22Rv1 (cell line): ENCODE data around the gene LYL1.
A peak's percentile ranks its signal among the peaks of the same experiment; 100 is the strongest.

Source experiments
- H3K27ac ChIP-seq: fragments of 450-650 bp; 2 replicates; pipeline ENCODE4 v1.5.1; 2017
- CTCF ChIP-seq: fragments of 450-650 bp; IDR thresholded peaks from 2 replicates; pipeline ENCODE4 v1.5.1; 2017; ENCODE audit warnings: mild to moderate bottlenecking
- ZFX ChIP-seq: fragments of 450-650 bp; IDR thresholded peaks from 2 replicates; pipeline ENCODE4 v1.6.1; 2017; ENCODE audit warnings: antibody characterized with exemption, borderline replicate concordance

LYL1 gene

GRCh38 chr19:13082192-13083007 is 20.3 kb downstream of the LYL1 start:
- TF ChIP-seq CTCF (no peak; the same call in 1 of the 2 replicates), ZFX (no peak)
- 0 out of 2 replicates have a peak overlapping the region, but pooled peaks have one; percentile 4 for H3K27ac ChIP-seq

DNA sequence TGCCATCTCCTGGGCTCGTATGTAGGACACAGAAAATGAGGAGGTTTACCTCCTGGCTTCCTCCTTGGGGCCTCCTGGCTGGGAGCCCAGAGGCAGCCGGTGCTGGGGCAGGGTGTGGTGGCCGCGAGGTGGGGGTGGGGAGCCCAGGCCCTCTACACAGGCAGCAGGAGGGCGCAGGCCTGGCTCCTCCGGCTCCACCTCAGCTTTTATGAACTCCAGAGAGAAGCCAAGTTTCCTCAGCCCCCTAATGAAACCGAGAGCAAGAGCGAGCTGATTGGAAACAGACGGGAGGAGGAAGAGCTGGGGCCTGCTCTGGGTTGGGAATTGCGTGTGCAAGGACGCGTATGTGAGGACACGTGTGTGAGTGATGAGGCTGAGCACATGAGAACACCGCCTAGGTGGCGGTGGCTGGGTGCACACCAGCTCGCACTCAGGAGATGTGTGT is 23.1 kb downstream of the LYL1 start:
- peak overlapping the region; percentile 17 for H3K27ac ChIP-seq
- TF ChIP-seq ZFX (no peak), CTCF (no peak)

GRCh38 chr19:13078897-13079541 is 23.6 kb downstream of the LYL1 start:
- H3K27ac ChIP-seq, result peak overlapping the region; percentile 17; the same call in 1 of the 2 replicates
- TF ChIP-seq CTCF (no peak), ZFX (no peak)

GRCh38 chr19:13078381-13078780 is 24.3 kb downstream of the LYL1 start:
- TF ChIP-seq ZFX (no peak), CTCF (no peak)
- H3K27ac ChIP-seq, result peak overlapping the region; percentile 17; the same call in 1 of the 2 replicates

GRCh38 chr19:13077240-13077639 is 25.4 kb downstream of the LYL1 start:
- H3K27ac ChIP-seq, result no peak overlapping the region
- TF ChIP-seq CTCF, result no peak
- TF ChIP-seq ZFX, result no peak

- TF ChIP-seq ZFX (no peak), CTCF (no peak)
Measured at GRCh38 chr19:13076787-13077186, 25.9 kb downstream of the LYL1 start.

GRCh38 chr19:13076320-13076719 is 26.3 kb downstream of the LYL1 start:
- TF ChIP-seq ZFX (no peak), CTCF (no peak)
- H3K27ac ChIP-seq, result no peak overlapping the region

More at GRCh38 chr19:13076787-13077186, 25.9 kb downstream of the LYL1 start:
- no peak overlapping the region for H3K27ac ChIP-seq
